Calu3 (cell line): ENCODE results near the gene SMIM24. TPM values are rescaled to one million over a fixed set of nuclear protein-coding genes. Genes with fewer than 3 reads are reported as not detected.
A peak's percentile ranks its signal among the peaks of the same experiment; 100 is the strongest.

ENCODE experiments used
- BruUV-seq: library from RNA; stranded (reverse); fragments of 400-500 nt; replicated peaks from 2 replicates; lab custom pipeline; 2021; lab: Mats Ljungman, UMichigan
- CTCF ChIA-PET: fragments of 300-600 bp; sonication (Branson Sonifier 250); formaldehyde crosslinking; loops from one replicate; lab custom pipeline; 2022; ENCODE audit warnings: antibody characterized with exemption; lab: Charles Lee
- DNase-seq: peaks from one replicate; pipeline ENCODE4 v3.0.0; 2022
- H3K27ac Mint-ChIP-seq: one replicate; pipeline ENCODE4 v1.8.0; 2022; ENCODE audit warnings: mixed read lengths; ENCODE audit not compliant: unreplicated experiment
- H3K27me3 Mint-ChIP-seq: one replicate; pipeline ENCODE4 v1.8.0; 2022; ENCODE audit warnings: mixed read lengths; ENCODE audit not compliant: unreplicated experiment
- H3K36me3 Mint-ChIP-seq: one replicate; pipeline ENCODE4 v1.8.0; 2022; ENCODE audit warnings: mild to moderate bottlenecking, moderate library complexity, mixed read lengths; ENCODE audit not compliant: insufficient read depth, unreplicated experiment
- H3K4me1 Mint-ChIP-seq: one replicate; pipeline ENCODE4 v1.8.0; 2022; ENCODE audit warnings: mild to moderate bottlenecking, low read depth, mixed read lengths; ENCODE audit not compliant: unreplicated experiment
- H3K4me3 Mint-ChIP-seq: one replicate; pipeline ENCODE4 v1.8.0; 2022; ENCODE audit warnings: mild to moderate bottlenecking, low read depth, moderate library complexity, mixed read lengths; ENCODE audit not compliant: unreplicated experiment
- H3K9me3 Mint-ChIP-seq: one replicate; pipeline ENCODE4 v1.8.0; 2022; ENCODE audit warnings: low read depth, mixed read lengths; ENCODE audit not compliant: unreplicated experiment
- intact Hi-C: fragments of 100-400 bp; cut with micrococcal nuclease; formaldehyde crosslinking; loops from one replicate; pipeline ENCODE4 v1.10.0; 2022; ENCODE audit not compliant: unreplicated experiment
- total RNA-seq: library from RNA; stranded (reverse); gene quantifications from 2 replicates; pipeline ENCODE4 v1.2.3, GENCODE V29; 2022
- TF ChIP-seq, protein P1 (sequence below): fragments of 200-600 bp; IDR thresholded peaks from one replicate; pipeline ENCODE4 v1.8.0; 2022; ENCODE audit warnings: antibody characterized with exemption; ENCODE audit not compliant: unreplicated experiment

The SMIM24 gene
- total RNA-seq, 1 experiment from 2014 or later = 1.5 TPM

GRCh38 chr19:3475449-3475848, 4.9 kb downstream of the SMIM24 start:
- intact Hi-C loops = no loop called here
- CTCF ChIA-PET = no interaction called here
- peaks cover 15% of the 10 kb centered on the region for H3K36me3 Mint-ChIP-seq
- no peaks in the 10 kb centered on the region for H3K4me1 Mint-ChIP-seq
- H3K9me3 Mint-ChIP-seq = no peaks in the 10 kb centered on the region
- no TSS peak for BruUV-seq
- H3K27ac Mint-ChIP-seq = no peak overlapping the region
- TF ChIP-seq, protein P1, sequence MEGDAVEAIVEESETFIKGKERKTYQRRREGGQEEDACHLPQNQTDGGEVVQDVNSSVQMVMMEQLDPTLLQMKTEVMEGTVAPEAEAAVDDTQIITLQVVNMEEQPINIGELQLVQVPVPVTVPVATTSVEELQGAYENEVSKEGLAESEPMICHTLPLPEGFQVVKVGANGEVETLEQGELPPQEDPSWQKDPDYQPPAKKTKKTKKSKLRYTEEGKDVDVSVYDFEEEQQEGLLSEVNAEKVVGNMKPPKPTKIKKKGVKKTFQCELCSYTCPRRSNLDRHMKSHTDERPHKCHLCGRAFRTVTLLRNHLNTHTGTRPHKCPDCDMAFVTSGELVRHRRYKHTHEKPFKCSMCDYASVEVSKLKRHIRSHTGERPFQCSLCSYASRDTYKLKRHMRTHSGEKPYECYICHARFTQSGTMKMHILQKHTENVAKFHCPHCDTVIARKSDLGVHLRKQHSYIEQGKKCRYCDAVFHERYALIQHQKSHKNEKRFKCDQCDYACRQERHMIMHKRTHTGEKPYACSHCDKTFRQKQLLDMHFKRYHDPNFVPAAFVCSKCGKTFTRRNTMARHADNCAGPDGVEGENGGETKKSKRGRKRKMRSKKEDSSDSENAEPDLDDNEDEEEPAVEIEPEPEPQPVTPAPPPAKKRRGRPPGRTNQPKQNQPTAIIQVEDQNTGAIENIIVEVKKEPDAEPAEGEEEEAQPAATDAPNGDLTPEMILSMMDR = no peak
- no peak for DNase-seq
- no peak overlapping the region for H3K4me3 Mint-ChIP-seq
- peaks cover 7% of the 10 kb centered on the region for H3K27me3 Mint-ChIP-seq

- DNase-seq = no peak
- CTCF ChIA-PET = interaction anchor here (0.5 kb wide), 1 partner anchor 100 kb away, joined by 4 read pairs; no protein-coding TSS in a partner anchor
- TF ChIP-seq, protein P1 = no peak
- Mint-ChIP-seq H3K4me1 (no peaks in the 10 kb centered on the region), H3K27ac (no peak overlapping the region), H3K9me3 (no peaks in the 10 kb centered on the region), H3K4me3 (no peak overlapping the region), H3K36me3 (peaks cover 13% of the 10 kb centered on the region), H3K27me3 (peaks cover 15% of the 10 kb centered on the region)
- BruUV-seq = no TSS peak
- intact Hi-C loops = no loop called here
Measured at GRCh38 chr19:3474614-3475013, 5.7 kb downstream of the SMIM24 start.

GRCh38 chr19:3474010-3474409, 6.3 kb downstream of the SMIM24 start:
- H3K4me1 Mint-ChIP-seq = no peaks in the 10 kb centered on the region
- H3K36me3 Mint-ChIP-seq = peaks cover 7% of the 10 kb centered on the region
- H3K4me3 Mint-ChIP-seq = no peak overlapping the region
- intact Hi-C loops = no loop called here
- H3K27me3 Mint-ChIP-seq = peaks cover 16% of the 10 kb centered on the region
- TF ChIP-seq, protein P1 = no peak
- DNase-seq = no peak
- CTCF ChIA-PET = interaction anchor here (0.5 kb wide), 1 partner anchor 100 kb away, joined by 4 read pairs; no protein-coding TSS in a partner anchor
- no peak overlapping the region for H3K27ac Mint-ChIP-seq
- no TSS peak for BruUV-seq
- H3K9me3 Mint-ChIP-seq = no peaks in the 10 kb centered on the region

DNA sequence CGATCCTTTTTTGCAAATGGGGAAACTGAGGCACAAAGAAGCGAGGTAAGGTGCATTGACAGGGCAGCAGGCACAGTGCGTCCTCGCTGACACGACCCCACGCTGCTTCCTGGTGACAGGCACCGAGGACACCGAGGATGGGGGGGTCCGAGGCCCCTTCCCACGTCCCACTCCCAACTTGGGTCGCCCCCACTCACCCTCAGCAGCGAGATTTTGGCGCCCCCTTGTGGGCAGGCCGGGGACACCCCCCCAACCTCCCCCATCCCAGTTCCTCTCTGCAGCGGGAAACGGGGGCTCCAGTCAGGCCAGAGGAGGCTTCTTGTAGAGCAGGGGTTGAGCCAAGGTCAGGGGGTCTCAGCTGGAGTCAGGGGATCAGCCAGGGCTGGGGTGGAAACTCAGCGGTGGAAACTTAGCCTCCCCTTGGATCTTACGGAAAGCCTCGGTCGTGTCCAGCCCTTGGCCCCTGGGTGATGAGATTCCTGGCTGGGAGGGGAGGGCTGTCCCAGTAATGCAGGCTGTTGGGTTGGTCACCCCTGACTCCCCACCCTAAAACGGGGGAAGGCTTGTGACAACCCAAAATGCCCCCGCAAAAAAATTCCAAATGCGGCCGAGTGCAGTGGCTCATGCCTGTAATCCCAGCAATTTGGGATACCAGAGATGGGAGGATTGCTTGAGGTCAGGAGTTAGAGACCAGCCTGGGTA, 8.2 kb downstream of the SMIM24 start:
- peaks cover 4% of the 10 kb centered on the region for H3K36me3 Mint-ChIP-seq
- CTCF ChIA-PET = no interaction called here

More for the DNA sequence above, 8.2 kb downstream of the SMIM24 start:
- DNase-seq = peak; percentile 44
- Mint-ChIP-seq H3K4me1 (no peaks in the 10 kb centered on the region), H3K27ac (no peak overlapping the region), H3K4me3 (no peak overlapping the region), H3K9me3 (peaks cover 2% of the 10 kb centered on the region), H3K27me3 (peaks cover 16% of the 10 kb centered on the region)
- no TSS peak for BruUV-seq
- TF ChIP-seq, protein P1 = peak; percentile 57
- intact Hi-C loops = no loop called here
